Bronchial epithelial cell (primary cell): Measurements from ENCODE around the gene AFF3. TPM values are rescaled to one million over a fixed set of nuclear protein-coding genes. Genes with fewer than 3 reads are reported as not detected.

Experiments used
- DNase-seq: peaks from one replicate; pipeline ENCODE4 v3.0.0-alpha.2; 2010; ENCODE audit warnings: low read depth
- FAIRE-seq: peaks from 2 replicates; lab custom pipeline; 2011; peaks lifted over from hg19 to GRCh38; lab: Jason Lieb, UNC
- H3K27me3 ChIP-seq: 2 replicates; pipeline ENCODE4 v1.5.1; 2011; ENCODE audit warnings: low read length; ENCODE audit not compliant: control insufficient read depth, insufficient read depth
- H3K36me3 ChIP-seq: 2 replicates; pipeline ENCODE4 v1.5.1; 2011; ENCODE audit warnings: low read length; ENCODE audit not compliant: control insufficient read depth, insufficient read depth
- H3K4me3 ChIP-seq: 2 replicates; pipeline ENCODE4 v1.5.1; 2011; ENCODE audit warnings: mild to moderate bottlenecking, low read depth, low read length, control low read depth
- CTCF ChIP-seq: IDR thresholded peaks from 2 replicates; pipeline ENCODE4 v1.5.1; 2011; ENCODE audit warnings: mild to moderate bottlenecking, moderate library complexity, low read length, control low read depth, inconsistent platforms; ENCODE audit not compliant: insufficient read depth, severe bottlenecking
- total RNA-seq: library from RNA; depleted of rRNA; stranded (reverse); fragments of >200 nt; gene quantifications from 2 replicates; pipeline ENCODE4 v1.2.1, GENCODE V29; 2014

AFF3 gene
- total RNA-seq, 1 donor from 2014 or later, result not detected

GRCh38 chr2:100002059-100002458 lies 140.3 kb downstream of the AFF3 start:
- FAIRE-seq, result no peak
- TF ChIP-seq CTCF, result no peak
- H3K27me3 ChIP-seq, result peaks cover 4% of the 10 kb centered on the region
- no peak for DNase-seq
- H3K4me3 ChIP-seq, result no peak overlapping the region
- no peaks in the 10 kb centered on the region for H3K36me3 ChIP-seq

GRCh38 chr2:100000915-100001707 lies 141.3 kb downstream of the AFF3 start:
- H3K36me3 ChIP-seq, result no peaks in the 10 kb centered on the region
- no peak for DNase-seq
- no peak overlapping the region for H3K4me3 ChIP-seq
- no peak for FAIRE-seq
- H3K27me3 ChIP-seq, result peaks cover 4% of the 10 kb centered on the region
- TF ChIP-seq CTCF, result no peak

GRCh38 chr2:99998651-99999320 lies 143.6 kb downstream of the AFF3 start:
- Histone ChIP-seq H3K36me3 (no peaks in the 10 kb centered on the region), H3K27me3 (peaks cover 4% of the 10 kb centered on the region), H3K4me3 (no peak overlapping the region)
- no peak for TF ChIP-seq CTCF
- DNase-seq (no peak), FAIRE-seq (no peak)

GRCh38 chr2:99989905-99990304 lies 152.5 kb downstream of the AFF3 start:
- no peaks in the 10 kb centered on the region for H3K27me3 ChIP-seq

GRCh38 chr2:99988599-99988998 lies 153.8 kb downstream of the AFF3 start:
- no peaks in the 10 kb centered on the region for H3K36me3 ChIP-seq
- H3K27me3 ChIP-seq, result no peaks in the 10 kb centered on the region
- no peak for DNase-seq
- no peak overlapping the region for H3K4me3 ChIP-seq
- FAIRE-seq, result no peak
- TF ChIP-seq CTCF, result no peak

More at GRCh38 chr2:99989905-99990304, 152.5 kb downstream of the AFF3 start:
- DNase-seq, result no peak
- TF ChIP-seq CTCF, result no peak
- Histone ChIP-seq H3K4me3 (no peak overlapping the region), H3K36me3 (no peaks in the 10 kb centered on the region)
- no peak for FAIRE-seq
